A549 treated with CORT108297 at 1 μM for 4 hours (cell line): Measurements from ENCODE around the gene DNAAF2. TPM values are rescaled to one million over a fixed set of nuclear protein-coding genes. Genes with fewer than 3 reads are reported as not detected.

Experiments
- total RNA-seq: library from RNA; stranded (reverse); fragments of 200-300 nt; extraction: Qiagen RNA extraction; gene quantifications from 5 replicates; pipeline ENCODE4 v1.2.3, GENCODE V29; 2022

DNAAF2 gene, protein sequence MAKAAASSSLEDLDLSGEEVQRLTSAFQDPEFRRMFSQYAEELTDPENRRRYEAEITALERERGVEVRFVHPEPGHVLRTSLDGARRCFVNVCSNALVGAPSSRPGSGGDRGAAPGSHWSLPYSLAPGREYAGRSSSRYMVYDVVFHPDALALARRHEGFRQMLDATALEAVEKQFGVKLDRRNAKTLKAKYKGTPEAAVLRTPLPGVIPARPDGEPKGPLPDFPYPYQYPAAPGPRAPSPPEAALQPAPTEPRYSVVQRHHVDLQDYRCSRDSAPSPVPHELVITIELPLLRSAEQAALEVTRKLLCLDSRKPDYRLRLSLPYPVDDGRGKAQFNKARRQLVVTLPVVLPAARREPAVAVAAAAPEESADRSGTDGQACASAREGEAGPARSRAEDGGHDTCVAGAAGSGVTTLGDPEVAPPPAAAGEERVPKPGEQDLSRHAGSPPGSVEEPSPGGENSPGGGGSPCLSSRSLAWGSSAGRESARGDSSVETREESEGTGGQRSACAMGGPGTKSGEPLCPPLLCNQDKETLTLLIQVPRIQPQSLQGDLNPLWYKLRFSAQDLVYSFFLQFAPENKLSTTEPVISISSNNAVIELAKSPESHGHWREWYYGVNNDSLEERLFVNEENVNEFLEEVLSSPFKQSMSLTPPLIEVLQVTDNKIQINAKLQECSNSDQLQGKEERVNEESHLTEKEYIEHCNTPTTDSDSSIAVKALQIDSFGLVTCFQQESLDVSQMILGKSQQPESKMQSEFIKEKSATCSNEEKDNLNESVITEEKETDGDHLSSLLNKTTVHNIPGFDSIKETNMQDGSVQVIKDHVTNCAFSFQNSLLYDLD
- 11.6 to 12.4 TPM (median 12.2 TPM) in 5 replicates for total RNA-seq

GRCh38 chr14:49634547-49635334, at the start of gene DNAAF2:
Gene DNAAF2, minus strand, starts transcription at chr14:49635244. Its CDS starts 95 bp downstream, at chr14:49635149.

GRCh38 chr14:49620182-49621113, 14.6 kb downstream of the DNAAF2 start, which contains the start of the genes MGAT2 and RPL36AL:
Gene MGAT2, plus strand, starts transcription at chr14:49620799. Its CDS starts 470 bp downstream, at chr14:49621269.
Gene RPL36AL, minus strand, starts transcription at chr14:49620626. Its CDS starts 1,522 bp downstream, at chr14:49619104.

GRCh38 chr14:49598485-49599300, 36.4 kb downstream of the DNAAF2 start, which contains the start of gene LRR1:
Gene LRR1, plus strand, starts transcription at chr14:49598940. Its CDS starts 81 bp downstream, at chr14:49599021.

DNA sequence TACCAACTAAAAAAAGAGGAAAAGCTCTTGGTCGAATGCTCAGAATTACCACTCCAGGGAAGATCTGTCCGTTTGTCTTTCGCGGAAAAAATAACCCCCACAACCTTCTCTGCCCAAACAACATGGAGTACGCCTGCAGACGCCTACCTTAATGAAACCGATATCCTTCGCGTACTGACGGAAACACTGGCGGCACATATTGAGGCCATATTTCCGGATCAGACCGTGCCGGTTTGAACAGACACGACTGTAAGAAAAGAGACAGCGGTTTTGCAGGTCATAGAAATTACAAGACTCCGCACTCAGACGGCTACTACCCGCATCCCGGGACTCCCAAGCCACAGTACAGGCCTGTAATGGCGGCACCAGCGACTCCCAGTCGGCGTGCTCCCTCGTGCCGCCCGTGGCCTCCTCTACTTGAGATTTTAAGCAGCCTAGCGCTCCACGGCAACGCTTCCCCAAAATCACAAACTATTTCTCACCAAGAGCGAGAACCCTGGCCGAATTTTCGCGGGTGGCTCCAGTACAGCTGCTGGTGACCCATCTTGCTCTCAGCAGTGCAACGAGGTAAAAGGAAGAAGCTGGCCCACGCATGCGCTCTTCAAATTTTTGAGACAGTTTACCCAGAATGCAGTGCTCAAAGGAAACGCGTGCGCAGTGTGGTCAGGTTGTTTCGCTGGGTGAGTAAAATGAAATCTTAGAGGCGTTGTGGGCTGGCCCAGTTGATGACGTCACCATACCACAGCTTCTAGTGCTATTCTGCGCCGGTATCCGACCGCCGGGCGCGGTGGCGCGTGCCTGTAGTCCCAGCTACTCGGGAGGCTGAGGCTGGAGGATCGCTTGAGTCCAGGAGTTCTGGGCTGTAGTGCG, 49.0 kb downstream of the DNAAF2 start, which contains the start of gene RPS29:
Gene RPS29 (minus strand): TSS at position 578 of the 870 bp plus-strand sequence. CDS start 34 bp downstream, at position 544.

Other genes with a start within 250 kb of the DNAAF2 start
- 4,311 to 5,074 TPM (median 4,519 TPM) in 5 replicates for gene RPS29, start 48.9 kb downstream of the DNAAF2 start, total RNA-seq
- gene LRR1, start 36.3 kb downstream of the DNAAF2 start, total RNA-seq = 48.0 to 53.8 TPM (median 48.3 TPM) in 5 replicates
- gene RPL36AL, start 14.6 kb downstream of the DNAAF2 start, total RNA-seq = 408 to 497 TPM (median 411 TPM) in 5 replicates
- 46.9 to 55.1 TPM (median 50.1 TPM) in 5 replicates for gene MGAT2, start 14.4 kb downstream of the DNAAF2 start, total RNA-seq
- 11.6 to 14.2 TPM (median 12.7 TPM) in 5 replicates for gene POLE2, start 53.0 kb upstream of the DNAAF2 start, total RNA-seq
- gene KLHDC1, start 57.9 kb upstream of the DNAAF2 start, total RNA-seq = 0.17 to 0.46 TPM (median 0.36 TPM) in 5 replicates
- gene KLHDC2, start 132.9 kb upstream of the DNAAF2 start, total RNA-seq = 30.3 to 35.3 TPM (median 34.5 TPM) in 5 replicates
- gene NEMF, start 217.5 kb upstream of the DNAAF2 start, total RNA-seq = 26.8 to 44.6 TPM (median 32.2 TPM) in 5 replicates